RPMI8226 (cell line): Measurements from ENCODE around the gene FAM50B.
A peak's percentile ranks its signal among the peaks of the same experiment; 100 is the strongest.

Experiments used
- DNase-seq: peaks from one replicate; pipeline ENCODE4 v3.0.0-alpha.2; 2015

Gene FAM50B

DNA sequence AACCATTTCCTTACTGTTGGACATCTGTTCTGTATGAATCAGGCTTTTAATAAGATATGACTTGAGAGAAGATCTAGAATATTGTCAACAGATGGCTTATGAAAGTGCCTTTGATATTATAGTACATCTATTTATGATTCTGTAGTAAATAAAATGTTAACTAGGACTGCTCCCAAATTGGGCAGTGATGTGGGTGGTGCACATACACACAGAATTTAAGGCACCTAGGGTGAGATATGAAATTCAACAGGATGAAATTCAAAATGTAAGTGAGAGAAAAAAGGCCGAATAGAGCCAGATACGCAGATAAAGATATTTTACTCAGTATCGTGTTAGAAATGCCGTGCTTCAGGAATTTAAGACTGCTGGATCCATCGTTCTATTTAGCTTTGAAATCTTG is 26.3 kb downstream of the FAM50B start:
- DNase-seq: no peak

DNA sequence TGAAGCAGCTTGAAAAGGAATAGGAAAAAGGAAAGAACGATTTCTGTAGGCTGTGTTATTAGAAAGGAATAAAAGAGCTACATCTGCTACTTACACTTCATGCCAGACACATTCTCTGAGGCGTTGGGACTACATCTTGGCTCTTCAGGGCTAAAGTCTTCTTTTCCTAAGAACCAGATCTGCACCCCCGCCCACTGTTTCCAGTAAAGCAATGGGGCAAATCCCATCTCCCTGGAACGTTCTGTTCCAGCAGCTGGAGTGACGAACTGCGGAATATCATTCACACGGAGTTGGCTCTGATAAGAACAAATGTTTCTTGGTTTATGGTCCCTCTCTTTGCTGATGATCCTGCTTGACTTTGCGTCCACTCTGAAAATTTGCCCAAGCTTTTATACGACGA is 26.9 kb downstream of the FAM50B start:
- DNase-seq: no peak

DNA sequence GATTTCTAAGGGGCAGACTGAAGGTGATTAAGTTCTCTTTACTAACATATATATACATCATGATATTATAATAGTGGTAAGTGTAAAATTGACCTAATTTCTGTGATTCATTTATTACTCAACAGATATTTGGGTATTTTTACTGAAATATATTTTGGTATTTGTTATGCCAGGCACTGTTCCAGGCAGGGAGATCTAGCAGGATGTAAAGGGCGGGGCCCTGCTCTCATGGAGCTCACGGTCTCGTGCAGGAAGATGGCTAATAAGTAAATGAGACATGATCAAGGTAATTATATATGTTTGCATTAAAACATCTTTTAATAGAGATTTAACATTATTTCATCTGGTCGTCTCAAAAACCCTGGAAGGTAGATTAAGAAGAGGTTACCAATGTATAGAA is 27.7 kb downstream of the FAM50B start:
- no peak for DNase-seq

DNA sequence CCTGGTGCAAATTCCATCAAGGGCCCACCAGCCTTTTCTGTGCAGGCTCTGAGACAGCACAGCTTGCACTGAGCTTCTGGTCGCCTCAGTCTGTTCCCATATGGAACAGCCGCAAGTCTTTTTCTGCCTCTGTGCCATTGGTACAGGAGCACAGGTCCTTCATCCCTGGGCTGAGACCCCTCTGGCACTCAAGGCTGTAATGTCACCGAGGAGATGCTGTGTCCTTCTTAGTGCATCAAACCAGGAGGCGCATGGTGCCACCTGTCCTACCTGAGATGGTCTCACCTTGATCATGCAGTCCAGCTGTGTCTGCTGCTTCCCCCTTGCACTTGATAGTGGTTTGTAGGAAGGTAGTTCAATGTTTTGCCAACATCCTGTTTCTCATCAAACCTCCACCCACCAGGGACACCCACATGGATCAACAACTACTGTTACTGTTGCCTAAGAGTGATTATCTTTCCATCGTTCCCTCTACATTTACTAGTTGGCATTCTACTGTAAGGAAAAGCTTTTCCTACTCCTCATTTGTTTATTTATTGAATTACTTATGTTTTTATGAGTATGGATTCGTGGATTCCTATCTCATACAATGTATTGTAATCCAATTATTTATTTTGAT is 29.0 kb downstream of the FAM50B start:
- no peak for DNase-seq

DNA sequence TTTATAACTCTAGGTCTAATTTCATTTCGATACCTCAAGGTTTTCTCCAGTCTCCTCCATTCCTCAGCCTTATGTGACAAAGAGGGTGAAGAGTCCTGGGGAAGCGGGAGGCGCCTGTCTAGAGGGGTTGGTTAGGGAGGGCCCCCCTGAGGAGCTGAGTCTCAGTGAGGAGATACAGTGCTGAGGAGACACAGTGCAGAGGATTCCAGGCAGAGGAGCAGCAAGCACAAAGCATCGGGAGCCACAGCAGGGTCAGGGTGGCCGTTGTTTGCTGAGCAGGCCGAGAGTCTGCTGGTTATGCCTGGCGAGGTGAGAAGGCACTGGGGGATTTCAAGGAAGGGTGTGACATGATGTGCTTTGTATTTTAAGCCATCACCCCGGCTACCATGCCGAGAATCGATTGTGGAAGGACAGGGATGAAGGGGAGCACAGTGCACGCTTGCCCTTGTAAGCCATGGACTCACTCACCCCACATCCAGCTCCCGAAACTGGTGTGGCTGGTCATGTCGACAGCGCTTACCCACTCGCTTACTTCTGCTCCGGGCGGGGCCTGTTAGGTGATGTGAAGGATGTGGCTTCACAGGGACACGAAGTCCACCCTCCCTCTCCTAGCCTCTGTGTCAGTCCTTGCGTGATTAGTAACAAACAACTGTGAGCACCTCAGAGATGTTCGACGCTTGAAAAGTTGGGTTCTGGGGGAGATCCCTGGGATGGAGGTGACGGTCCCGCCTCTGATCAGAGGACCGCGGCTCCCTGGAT is 30.2 kb downstream of the FAM50B start:
- no peak for DNase-seq

DNA sequence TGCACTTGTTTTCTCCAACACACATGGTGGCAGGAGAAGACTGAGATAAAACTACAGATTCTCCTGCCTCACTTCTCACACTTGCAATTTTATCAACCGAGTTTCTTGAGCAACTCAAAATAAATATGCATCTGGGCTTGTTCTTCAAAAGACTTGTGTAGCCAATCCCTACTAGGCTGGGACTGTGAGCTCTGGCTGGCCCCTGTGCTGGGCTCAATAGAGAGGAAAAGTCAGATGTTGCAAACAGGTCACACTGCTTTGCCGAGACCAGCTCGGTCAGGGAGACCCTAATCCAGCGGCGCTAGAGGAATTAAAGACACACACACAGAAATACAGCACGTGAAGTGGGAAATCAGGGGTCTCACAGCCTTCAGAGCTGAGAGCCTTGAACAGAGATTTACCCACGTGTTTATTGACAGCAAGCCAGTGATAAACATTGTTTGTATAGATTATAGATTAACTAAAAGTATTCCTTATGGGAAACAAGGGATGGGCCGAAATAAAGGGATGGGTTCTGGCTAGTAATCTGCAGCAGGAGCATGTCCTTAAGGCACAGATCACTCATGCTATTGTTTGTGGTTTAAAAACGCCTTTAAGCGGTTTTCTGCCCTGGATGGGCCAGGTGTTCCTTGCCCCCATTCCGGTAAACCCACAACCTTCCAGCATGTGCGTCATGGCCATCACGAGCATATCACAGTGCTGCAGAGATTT is 32.7 kb downstream of the FAM50B start:
- DNase-seq: no peak

DNA sequence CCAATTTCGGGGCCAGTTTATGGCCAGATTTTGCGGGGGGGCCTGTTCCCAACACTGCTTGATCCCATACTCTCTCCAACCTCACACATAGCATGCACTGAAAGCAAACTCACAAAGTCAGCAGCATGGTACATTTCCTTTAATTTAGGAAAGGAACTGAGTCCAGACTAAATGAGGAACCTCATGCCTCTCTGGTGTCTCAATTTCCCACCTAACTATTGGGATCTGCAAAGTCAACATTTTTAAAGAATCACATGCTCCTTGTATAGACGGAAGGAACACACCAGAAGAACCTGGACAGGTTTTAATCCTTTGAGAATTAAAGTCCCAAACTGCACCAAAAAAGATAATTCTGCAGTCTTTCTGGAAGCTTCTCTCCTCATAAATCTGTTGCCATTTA is 33.3 kb downstream of the FAM50B start:
- DNase-seq: no peak

DNA sequence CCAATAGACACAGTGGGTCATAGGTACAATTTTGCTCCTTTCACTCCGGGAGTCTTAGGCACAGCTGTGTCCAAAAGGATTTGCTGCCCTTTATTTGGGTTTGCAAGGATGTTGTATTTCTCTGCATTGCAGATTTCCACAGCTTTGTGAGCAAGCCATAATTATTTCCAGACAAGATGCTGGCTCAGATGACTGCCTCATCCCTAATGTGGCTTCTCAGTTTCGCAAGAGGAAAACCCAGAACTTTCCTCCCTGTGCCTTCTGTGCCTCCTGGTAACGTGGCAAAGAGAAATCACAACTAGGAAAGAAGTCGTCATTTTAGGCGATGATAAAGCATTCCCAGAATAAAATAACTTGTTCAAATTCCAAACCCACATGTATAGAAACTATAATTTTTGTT is 33.7 kb downstream of the FAM50B start:
- DNase-seq: no peak

DNA sequence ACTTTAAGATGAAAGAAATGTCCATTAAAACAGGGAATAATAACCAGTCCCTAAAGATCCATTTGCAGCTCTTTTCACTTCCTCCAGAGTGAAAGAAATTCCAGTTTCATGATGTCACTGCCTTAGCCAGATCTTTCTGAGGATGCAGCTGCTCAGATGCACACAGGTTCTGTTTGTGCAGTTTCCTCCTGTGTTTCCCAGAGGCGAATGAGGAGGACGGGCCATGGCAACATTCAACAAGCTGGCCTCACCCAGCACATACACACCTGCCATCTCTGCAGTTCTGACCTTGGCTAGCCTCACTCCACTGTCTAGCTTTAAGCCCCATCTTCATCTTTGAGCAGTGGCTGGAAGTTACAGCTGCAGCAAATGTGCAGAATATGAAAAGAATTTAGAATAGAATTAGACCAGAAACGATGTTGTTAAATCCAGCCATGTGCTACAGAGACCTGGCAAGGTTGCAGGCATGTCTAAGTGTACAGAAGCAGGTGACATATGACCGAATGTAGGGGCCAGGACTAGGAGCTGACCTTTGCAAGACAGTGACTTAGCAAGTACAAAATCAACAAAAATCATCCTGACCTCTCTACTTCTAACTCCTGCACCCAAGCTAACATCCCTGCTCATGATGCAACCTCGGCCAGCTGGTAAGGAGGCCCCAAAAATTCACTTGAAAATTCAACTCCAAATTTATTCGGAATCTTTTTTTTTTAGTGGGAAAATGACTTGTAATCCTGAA is 35.0 kb downstream of the FAM50B start:
- DNase-seq: peak; percentile 69

DNA sequence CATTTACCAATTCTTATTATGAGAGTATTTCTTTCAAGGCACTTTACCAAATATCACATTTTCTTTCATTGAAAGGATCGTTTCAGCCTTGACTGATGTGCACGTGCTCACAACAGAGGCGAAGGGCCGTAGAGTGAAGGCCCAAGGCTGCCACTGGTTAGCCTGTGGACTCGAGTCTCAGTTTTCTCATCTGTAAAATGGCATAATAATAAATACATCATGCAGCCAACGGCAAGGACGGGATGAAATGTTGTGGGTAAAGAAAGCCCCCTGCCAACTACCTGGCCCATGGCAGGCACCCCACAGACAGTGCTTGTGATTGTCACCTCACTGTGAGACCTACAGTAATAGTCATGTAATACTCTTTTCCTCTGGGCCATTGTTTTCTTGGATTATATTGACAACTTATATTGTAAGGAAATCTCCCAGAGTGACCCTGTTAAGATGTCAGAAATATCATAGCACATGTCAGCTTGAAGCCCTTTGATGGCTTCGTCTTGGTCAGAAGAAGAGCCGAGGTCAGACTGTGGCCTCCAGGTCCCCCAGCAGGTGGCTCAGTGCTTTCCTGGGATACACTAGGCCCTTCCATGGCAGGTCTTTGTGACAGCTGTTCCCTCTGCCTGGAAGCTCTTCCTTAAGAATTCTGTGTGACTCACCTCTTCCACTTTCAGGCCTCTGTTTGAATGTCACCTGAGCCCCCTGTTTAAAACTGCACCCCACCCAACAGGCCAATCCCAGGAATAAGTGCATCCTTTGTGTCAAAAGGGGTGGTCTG is 36.3 kb downstream of the FAM50B start:
- DNase-seq: no peak

DNA sequence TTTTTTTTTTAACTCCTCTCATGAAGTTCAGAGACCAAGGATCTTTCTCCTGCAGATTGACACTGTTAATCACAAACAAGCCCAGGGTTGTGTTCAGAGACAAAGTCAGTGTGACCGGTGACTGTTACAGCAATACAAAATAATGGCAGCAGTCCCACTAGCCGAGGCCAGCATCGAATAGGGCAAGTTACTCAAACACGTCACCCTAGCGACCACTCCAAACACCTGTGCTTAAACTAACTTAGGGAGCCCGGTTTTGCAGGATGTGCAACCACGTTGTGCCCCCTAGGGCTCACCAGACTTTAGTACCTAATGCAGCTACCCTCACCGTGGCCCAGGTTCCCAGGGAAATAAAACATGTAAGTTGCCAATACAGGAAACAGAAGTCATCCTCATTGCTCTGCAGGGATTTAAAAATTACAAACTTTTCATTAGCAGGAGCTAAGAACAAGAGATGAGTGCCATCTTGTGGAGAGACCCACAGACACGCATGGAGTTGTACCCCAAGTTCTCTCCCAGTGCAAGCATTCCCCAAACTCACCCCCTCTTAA is 38.1 kb downstream of the FAM50B start:
- DNase-seq: no peak

DNA sequence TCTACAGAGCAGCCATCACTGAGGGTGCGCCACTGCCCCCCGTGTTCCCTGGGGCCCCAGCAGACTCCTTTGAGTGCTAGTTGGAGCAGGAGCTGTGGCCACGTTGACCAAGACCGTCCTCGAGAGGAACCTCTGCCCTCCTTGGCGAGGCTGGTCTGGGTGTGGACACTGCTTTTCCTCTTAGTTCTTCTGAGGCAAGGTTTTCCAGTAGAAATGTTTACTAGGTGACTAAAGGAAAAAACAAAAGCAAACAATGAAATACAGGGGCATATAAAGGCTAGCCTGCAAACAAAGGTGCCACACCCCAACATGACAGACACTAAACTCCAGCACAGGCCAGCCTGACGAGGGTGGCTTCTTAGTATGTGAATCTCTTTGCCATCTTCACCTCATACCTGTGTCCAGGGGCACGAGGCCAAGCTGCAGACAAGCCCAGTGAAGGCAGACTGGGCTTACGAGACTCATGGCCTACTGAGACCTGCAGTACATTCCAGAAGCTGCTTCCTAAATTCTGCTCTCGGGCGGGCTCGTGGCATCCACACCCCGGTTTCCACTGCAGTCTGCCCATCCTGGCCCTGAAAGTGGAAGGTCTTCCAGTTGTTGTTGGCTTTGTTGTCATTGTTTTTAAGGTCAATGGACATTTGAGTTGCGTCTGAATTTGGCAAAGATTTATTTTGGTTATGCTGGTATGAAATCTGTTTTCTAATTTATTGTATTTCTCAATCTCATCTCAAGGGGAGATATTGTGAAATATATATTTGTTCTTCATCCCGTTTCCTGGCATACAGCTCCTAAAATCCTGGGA is 39.2 kb downstream of the FAM50B start:
- DNase-seq: no peak

DNA sequence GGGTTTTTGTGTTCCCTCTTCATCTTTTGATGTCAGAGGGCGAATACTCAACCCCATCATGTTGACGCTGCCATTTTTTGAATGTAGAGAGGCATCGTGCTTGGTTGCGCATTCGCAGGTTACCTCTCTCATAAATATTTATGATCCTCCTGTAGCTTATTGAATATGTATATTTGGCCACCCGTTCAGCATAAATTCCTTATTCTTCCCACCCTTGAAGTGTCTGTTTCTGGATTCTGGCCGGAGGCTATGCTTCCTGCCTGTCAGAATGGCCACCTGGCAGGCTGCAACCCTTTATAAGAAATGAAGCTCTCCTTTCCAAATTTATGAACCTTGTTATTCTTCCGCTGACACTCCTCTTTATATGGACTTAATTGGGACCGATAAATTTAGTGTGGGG is 40.9 kb downstream of the FAM50B start:
- DNase-seq: no peak

DNA sequence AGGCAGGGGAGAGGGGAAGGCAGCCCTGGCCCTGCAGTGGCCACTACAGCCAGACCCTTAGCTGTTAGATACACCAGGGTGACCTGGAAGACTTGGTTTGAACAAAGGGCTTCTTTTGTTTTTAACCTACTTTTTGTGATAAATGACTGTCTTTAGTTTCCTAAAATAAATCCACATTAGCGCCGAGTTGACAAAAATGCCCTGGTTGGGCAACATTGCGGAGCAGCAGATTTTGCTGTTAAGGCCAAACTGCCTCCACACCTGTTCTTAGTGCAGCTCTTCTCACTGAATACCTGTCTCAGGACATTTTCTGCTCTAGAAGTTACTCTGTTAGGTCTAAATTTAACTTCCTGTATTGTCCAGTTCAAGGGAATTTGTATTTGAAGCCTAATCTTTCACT is 42.7 kb downstream of the FAM50B start:
- peak; percentile 96 for DNase-seq

DNA sequence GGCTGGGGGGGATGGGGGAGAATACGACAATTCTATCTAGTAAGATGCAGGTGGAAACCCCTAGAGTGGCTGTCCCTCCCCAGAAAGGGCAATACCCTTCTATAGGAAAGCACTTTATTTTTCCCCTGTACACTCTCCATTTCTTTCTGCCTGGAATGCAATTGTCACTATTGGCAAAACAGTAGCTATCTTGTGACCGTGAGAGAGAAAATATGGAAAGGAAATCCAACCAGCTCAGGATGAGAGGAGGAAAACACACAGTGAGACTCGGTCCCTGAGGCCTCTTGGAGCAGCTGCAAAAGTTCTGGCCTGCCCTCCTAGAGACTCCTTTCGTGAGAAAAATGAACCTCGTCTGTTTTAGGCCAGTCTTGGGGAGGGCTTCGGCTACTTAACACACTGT is 43.4 kb downstream of the FAM50B start:
- DNase-seq: peak; percentile 42

DNA sequence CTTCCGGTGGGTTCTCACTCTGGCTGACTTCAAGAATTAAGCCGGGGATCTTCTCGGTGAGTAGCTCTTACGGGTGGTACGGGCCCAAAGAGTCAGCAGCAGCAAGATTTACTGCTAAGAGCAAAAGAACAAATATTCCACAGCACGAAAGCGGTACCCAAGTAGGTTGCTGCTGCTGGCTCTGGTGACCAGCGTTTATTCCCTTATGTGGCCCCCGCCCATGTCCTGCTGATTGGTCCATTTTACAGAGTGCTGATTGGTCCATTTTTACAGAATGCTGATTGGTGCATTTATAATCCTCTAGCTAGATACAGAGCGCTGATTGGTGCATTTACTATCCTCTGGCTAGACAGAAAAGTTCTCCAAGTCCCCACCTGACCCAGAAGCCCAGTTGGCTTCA is 44.3 kb downstream of the FAM50B start:
- no peak for DNase-seq

DNA sequence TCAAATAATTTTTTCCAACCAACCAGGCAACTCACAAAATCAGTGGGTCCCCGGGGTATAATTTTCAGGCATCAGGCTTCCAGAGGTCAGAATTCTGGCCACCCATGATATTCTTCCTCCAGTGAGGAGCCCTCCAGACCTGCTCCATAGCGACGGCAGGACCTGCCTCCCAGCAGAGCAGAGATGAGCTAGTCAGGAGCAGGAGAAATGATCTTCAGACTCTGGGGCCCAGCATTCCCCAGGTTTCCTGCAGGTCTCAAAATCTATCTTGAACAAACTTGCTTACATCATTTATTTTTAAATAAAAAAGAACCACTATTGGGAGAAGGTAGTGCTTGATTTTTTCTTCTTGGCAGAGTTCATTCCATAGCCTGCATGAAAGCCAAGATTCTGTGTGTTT is 44.7 kb downstream of the FAM50B start:
- no peak for DNase-seq

DNA sequence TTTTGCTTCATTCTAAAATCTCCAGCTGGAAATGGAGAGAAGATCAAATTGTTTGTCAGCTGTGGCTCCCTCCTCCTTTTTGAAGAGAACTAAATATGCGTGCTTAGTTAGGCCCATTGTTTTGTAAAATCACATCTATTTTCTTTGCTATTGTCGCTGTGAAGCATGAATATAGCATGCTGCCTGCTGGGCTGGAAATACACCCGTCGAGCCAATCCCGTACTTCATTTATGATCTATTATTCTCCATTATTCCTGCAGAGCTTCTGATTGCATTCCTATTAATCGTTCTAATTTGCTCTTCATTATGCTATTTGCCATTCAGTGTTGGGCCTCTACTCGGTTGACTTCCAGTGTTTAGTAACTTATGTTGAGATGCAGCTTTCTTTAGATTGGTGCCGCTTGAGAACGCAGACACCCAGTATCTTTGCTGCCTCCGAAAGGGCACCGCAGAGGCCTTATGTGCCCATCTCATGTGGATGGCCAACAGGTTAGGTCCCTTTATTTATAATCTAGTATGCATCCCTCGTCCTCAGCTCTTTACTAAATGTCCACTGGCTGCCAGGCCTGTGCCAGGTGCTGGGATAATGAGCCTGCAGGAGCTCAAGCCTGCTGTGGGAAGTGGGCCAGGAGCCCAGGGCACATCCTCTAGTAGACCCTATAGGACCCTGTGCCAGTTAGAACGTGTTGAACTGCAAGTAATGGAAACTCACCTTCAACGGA is 45.6 kb downstream of the FAM50B start:
- DNase-seq: no peak

DNA sequence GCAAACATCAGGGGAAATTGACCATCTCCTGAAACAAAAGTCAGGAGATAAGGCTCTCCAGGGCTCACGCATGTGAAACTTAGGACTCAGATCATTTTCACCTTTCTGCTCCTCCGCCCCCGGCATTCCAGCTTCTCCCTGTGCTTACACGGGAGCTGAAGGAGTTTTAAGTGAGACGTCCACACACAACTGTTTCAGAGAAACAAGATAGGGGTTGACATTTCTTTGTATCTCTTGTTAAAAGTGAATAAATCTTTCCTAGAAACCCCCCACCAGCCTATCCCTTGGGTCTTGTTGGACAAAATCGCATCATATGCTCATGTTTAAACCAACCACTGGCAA is 46.1 kb downstream of the FAM50B start:
- DNase-seq: no peak

DNA sequence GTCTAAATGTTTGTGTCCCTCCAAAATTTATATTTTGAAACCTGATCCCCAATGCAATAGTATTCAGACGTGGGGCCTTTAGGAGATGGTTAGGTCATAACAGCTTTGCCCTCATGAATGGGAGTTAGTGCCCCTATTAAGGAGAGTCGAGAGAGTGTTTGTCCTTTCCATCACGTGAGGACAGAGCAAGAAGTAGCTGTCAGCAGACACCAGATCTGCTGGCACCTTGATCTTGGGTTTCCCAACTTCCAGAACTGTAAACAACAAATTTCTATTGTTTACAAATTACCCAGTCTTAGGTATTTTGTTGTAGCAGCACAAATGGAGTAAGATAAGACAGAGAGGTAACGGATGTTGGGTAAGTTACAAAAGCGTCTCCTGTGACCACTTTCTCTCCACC is 46.6 kb downstream of the FAM50B start:
- DNase-seq: no peak
